ENCODE data around the gene SPATA21. TPM values are rescaled to one million over a fixed set of nuclear protein-coding genes. Genes with fewer than 3 reads are reported as not detected.

The SPATA21 gene
- total and polyA plus RNA-seq, 2 donors from 2014 or later = not detected

DNA sequence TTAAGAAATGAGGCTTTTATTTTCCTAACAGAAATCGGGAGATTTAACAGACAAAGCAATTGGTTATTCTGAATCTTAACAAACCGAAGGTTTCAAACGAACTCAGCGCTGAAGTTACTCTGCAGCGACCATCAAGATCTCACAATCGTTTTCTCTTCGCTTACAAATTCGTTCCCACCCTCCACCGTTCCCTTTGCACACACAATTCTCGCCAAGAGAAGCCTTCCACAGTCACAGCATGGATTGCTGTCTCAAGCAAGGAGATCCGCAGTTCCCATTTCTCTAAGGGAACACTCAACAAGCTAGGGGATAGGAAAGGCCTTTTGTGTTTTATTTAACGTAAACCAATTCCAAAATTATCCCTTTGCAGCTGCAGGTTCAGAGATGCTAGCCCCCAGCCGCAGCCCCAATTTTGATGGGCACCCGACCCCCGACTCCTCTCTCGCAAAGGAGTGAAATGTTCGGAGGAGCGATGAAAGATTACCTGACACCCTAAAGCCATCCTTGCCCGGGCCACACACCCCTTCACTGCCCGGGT, 85.7 kb downstream of the SPATA21 start:
- Histone ChIP-seq H3K27me3 (ENCODE audit: control insufficient read depth, insufficient read depth, low read length) (no peaks in the 10 kb centered on the region), H3K36me3 (ENCODE audit: control insufficient read depth in 2 of 3, insufficient read depth in 3 of 3, low read length in 3 of 3) (no peaks in the 10 kb centered on the region), H3K9ac (ENCODE audit: low read length in 3 of 3) (peak overlapping the region; percentile 71 to 100 (median 93)), H3K4me3 (ENCODE audit: low read length in 3 of 3) (peak overlapping the region; percentile 66 to 94 (median 84)), H3K4me1 (ENCODE audit: control insufficient read depth in 2 of 3, insufficient read depth in 2 of 3, low read depth in 1 of 3, low read length in 3 of 3) (peaks cover 0 to 8% (median 4%) of the 10 kb centered on the region in 3 donors), H3K9me3 (ENCODE audit: control insufficient read depth in 2 of 3, insufficient read depth in 1 of 3, low read length in 3 of 3) (no peaks in the 10 kb centered on the region), H3K27ac (ENCODE audit: low read depth in 2 of 2, low read length in 2 of 2) (peak overlapping the region; percentile 90 to 92)
- FAIRE-seq = no peak
- DNase-seq = peak in 3 of 5 donors; percentile 26 to 74 (median 67)
- intact Hi-C loops (cut with DNase I) = loop anchor here (10.0 kb wide), 1 partner anchor 267 kb away; no protein-coding TSS in a partner anchor
- TF ChIP-seq, protein P1, sequence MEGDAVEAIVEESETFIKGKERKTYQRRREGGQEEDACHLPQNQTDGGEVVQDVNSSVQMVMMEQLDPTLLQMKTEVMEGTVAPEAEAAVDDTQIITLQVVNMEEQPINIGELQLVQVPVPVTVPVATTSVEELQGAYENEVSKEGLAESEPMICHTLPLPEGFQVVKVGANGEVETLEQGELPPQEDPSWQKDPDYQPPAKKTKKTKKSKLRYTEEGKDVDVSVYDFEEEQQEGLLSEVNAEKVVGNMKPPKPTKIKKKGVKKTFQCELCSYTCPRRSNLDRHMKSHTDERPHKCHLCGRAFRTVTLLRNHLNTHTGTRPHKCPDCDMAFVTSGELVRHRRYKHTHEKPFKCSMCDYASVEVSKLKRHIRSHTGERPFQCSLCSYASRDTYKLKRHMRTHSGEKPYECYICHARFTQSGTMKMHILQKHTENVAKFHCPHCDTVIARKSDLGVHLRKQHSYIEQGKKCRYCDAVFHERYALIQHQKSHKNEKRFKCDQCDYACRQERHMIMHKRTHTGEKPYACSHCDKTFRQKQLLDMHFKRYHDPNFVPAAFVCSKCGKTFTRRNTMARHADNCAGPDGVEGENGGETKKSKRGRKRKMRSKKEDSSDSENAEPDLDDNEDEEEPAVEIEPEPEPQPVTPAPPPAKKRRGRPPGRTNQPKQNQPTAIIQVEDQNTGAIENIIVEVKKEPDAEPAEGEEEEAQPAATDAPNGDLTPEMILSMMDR (IDR thresholded peaks at IDR 0.05; ENCODE audit: borderline replicate concordance, extremely low read depth, insufficient read depth) = no peak

DNA sequence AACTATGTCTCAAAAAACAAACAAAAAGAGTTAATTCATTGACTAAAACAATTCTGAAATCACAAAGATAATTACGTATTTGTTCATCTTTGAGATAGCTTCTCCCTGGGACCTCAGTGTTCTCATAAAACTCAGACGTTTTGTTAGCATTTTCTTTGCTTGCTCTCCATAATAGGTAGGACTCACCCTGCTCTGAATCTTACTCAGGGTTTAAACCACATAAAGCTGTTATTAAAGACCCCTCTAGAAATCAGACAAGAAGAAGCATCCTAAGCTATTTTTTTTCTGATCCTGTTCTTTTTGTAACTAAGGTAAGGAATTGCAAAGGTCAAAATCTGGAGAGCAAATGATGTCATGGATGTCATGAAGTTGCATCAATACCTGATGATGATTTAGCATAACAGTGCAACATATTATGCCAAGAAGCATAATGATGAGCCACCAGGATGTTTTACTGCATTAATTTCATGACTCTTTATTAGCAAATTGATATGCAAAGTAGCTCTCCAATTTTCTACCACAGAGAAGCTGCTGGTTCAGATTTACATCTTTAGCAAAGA, 87.3 kb downstream of the SPATA21 start:
- intact Hi-C loops (cut with DNase I) = loop anchor here (10.0 kb wide), 1 partner anchor 265 kb away; no protein-coding TSS in a partner anchor
- Histone ChIP-seq H3K4me1 (ENCODE audit: control insufficient read depth in 2 of 3, insufficient read depth in 2 of 3, low read depth in 1 of 3, low read length in 3 of 3) (peaks cover 0 to 8% (median 4%) of the 10 kb centered on the region in 3 donors), H3K27me3 (ENCODE audit: control insufficient read depth, insufficient read depth, low read length) (no peaks in the 10 kb centered on the region), H3K9me3 (ENCODE audit: control insufficient read depth in 2 of 3, insufficient read depth in 1 of 3, low read length in 3 of 3) (no peaks in the 10 kb centered on the region), H3K9ac (ENCODE audit: low read length in 3 of 3) (no peak overlapping the region), H3K36me3 (ENCODE audit: control insufficient read depth in 2 of 3, insufficient read depth in 3 of 3, low read length in 3 of 3) (no peaks in the 10 kb centered on the region), H3K4me3 (ENCODE audit: low read length in 3 of 3) (no peak overlapping the region), H3K27ac (ENCODE audit: low read depth in 2 of 2, low read length in 2 of 2) (no peak overlapping the region)
- TF ChIP-seq, protein P1 (IDR thresholded peaks at IDR 0.05; ENCODE audit: borderline replicate concordance, extremely low read depth, insufficient read depth) = no peak
- no peak for FAIRE-seq
- DNase-seq = no peak

Other genes with a start within 250 kb of the SPATA21 start
- gene ARHGEF19, start 224.8 kb downstream of the SPATA21 start, total RNA-seq = 8.2 TPM
- 3.5 TPM for gene ARHGEF19, start 224.8 kb downstream of the SPATA21 start, polyA plus RNA-seq (ENCODE audit: insufficient read depth, low read depth, low replicate concordance)
- 9.4 TPM for gene CPLANE2, start 200.2 kb downstream of the SPATA21 start, total RNA-seq
- 7.9 TPM for gene CPLANE2, start 200.2 kb downstream of the SPATA21 start, polyA plus RNA-seq (ENCODE audit: insufficient read depth, low read depth, low replicate concordance)
- gene FBXO42, start 84.9 kb downstream of the SPATA21 start, total RNA-seq = 22.1 TPM
- gene FBXO42, start 84.9 kb downstream of the SPATA21 start, polyA plus RNA-seq (ENCODE audit: insufficient read depth, low read depth, low replicate concordance) = 14.1 TPM
- gene SZRD1, start 70.2 kb downstream of the SPATA21 start, total RNA-seq = 127 TPM
- 77.3 TPM for gene SZRD1, start 70.2 kb downstream of the SPATA21 start, polyA plus RNA-seq (ENCODE audit: insufficient read depth, low read depth, low replicate concordance)
- gene NECAP2, start 3.3 kb upstream of the SPATA21 start, total RNA-seq = 57.4 TPM
- 49.9 TPM for gene NECAP2, start 3.3 kb upstream of the SPATA21 start, polyA plus RNA-seq (ENCODE audit: insufficient read depth, low read depth, low replicate concordance)
- 8,605 TPM for gene RNU1-1, start 76.9 kb upstream of the SPATA21 start, total RNA-seq
- 26.8 TPM for gene RNU1-1, start 76.9 kb upstream of the SPATA21 start, polyA plus RNA-seq (ENCODE audit: insufficient read depth, low read depth, low replicate concordance)
- gene NBPF1, start 176.1 kb upstream of the SPATA21 start, total RNA-seq = 56.3 TPM
- gene NBPF1, start 176.1 kb upstream of the SPATA21 start, polyA plus RNA-seq (ENCODE audit: insufficient read depth, low read depth, low replicate concordance) = 8.0 TPM
- gene RNU1-3, start 229.5 kb upstream of the SPATA21 start, total RNA-seq = 8,605 TPM
- gene RNU1-3, start 229.5 kb upstream of the SPATA21 start, polyA plus RNA-seq (ENCODE audit: insufficient read depth, low read depth, low replicate concordance) = 26.8 TPM